ENCODE data around the gene CFB. TPM values are rescaled to one million over a fixed set of nuclear protein-coding genes. Genes with fewer than 3 reads are reported as not detected.

The CFB gene
- total RNA-seq, 1 donor from 2014 or later: not detected

DNA sequence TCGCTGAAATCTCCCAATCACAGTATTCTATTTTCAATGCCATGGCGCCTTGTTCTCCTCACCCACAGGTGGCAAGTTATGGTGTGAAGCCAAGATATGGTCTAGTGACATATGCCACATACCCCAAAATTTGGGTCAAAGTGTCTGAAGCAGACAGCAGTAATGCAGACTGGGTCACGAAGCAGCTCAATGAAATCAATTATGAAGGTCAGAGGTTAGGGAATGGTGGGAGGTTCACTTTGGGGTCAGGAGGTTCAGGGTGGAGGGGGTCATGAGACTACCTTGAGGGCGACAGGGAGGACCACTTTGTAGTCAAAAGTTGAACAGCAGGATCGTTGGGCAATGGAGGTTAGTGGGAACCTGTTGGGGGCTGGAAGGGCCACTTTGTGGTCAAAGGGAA, 2.4 kb downstream of the CFB start:
- intact Hi-C loops (cut with micrococcal nuclease): no loop called here

DNA sequence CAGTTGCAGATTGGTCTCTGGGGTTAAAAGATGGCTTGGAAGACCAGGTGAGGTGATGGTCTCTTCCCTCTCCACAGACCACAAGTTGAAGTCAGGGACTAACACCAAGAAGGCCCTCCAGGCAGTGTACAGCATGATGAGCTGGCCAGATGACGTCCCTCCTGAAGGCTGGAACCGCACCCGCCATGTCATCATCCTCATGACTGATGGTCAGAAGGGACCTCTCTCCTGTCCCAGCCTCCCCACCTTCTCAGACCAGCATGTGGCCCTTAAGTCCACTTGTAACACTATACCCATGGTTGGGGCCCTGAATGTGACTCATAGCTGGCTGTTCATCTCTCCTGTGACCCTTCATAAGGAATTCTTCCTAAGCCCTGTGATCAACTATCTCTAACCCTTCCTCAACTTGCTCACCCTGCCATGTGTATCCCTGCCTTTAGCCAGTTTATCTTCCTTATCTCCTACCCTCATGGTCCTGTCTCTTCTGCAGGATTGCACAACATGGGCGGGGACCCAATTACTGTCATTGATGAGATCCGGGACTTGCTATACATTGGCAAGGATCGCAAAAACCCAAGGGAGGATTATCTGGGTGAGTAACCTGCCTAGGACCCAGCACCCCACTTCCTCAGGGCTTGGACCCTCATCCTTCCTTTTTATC, 3.0 kb downstream of the CFB start:
- intact Hi-C loops (cut with micrococcal nuclease): no loop called here

DNA sequence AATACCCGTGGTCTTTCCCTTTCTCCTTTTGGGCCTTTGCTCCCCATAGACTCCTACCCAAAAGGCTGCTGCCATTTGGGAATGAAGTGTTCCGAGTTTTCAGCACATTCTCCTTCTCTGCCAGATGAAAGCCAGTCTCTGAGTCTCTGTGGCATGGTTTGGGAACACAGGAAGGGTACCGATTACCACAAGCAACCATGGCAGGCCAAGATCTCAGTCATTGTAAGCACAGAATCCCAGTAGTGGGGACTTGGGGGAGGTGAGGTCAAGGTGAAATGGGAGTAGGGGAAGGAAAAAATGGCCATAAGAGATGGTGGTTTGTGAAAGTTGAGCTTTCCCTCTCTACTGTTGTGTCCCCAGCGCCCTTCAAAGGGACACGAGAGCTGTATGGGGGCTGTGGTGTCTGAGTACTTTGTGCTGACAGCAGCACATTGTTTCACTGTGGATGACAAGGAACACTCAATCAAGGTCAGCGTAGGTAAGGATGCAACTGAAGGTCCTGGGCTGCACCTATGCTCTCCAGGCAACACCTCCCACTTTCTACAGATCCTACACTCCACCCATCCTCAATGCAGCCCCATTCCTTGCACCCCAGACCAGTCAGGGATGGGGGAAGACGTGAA, 4.1 kb downstream of the CFB start:
- intact Hi-C loops (cut with micrococcal nuclease): loop anchor here (10.0 kb wide), 1 partner anchor 405 kb away; the partner anchor contains the start of genes ATP6V1G2, DDX39B and NFKBIL1

DNA sequence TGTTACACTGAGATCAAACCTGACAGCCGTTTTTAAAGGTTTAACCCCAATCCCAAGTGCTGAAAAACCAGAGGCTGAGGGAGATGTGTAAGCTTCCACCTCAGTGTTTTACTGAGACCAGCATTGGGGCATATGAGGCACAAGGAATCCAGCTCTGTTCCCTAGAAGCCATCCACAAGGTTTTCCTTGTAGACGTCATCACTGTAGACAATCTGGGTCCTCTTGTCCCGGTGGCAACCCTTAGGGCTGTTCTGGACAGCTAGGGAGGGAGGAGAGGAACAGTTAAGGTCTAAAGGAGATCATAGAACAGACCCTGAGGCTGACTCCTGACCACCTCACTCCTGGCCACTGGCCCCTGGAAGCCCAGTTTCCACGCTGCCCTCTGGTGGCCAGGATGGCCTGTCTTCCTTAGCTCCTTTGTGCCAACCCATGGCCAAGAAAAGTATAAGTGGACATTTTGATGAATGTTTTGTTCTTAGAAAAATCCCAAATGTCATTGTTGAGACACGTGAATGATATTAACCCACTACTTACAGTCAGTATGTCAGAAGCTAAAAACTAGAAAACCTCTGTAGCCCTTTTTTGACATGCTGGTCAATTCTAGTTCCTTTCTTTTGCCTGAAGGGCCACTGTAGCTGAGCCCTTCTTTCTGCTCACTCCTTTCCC, 6.4 kb downstream of the CFB start:
- intact Hi-C loops (cut with micrococcal nuclease): loop anchor here (10.0 kb wide), 1 partner anchor 407 kb away; the partner anchor contains the start of genes ATP6V1G2, DDX39B and NFKBIL1

DNA sequence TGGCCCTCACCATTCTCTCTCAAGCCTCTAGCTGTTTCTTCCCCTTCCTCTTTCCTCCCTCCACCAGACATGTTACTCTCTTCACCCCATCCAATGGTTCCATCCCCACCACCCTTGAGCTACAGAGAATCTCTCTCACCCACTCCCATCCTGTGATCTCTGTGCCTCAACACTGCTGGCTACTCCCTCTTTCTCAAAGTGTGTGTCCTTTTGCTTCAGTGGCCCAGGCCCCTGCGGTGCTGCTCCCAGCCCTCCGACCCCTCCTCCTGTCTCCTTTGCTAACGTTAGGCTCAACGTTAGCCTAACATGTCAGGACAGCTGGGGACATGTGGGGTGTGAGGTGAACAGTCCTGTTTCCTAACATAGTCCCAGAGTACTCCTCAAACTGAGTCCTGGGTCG, 7.0 kb downstream of the CFB start:
- intact Hi-C loops (cut with micrococcal nuclease): loop anchor here (10.0 kb wide), 1 partner anchor 408 kb away; the partner anchor contains the start of genes ATP6V1G2, DDX39B and NFKBIL1

DNA sequence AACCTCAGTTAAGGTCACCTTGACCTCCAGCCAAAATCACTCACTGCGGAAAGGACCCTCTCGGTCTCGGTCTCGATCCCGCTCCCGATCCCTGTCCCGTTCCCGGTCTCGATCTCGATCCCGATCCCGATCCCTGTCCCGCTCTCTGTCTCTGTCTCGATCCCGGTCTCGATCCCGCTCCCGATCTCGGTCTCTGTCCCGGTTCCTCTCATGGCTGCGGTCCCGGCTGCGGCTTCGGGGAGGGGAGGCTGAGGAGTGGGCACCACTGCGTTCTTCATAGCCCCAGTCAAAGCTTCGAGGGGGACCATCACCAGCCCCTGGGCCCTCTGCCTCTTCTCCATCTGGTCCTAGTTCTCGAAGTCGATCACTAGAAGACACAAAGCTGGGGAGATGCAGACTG, 8.6 kb downstream of the CFB start:
- intact Hi-C loops (cut with micrococcal nuclease): loop anchor here (10.0 kb wide), 1 partner anchor 410 kb away; the partner anchor contains the start of genes ATP6V1G2, DDX39B and NFKBIL1

DNA sequence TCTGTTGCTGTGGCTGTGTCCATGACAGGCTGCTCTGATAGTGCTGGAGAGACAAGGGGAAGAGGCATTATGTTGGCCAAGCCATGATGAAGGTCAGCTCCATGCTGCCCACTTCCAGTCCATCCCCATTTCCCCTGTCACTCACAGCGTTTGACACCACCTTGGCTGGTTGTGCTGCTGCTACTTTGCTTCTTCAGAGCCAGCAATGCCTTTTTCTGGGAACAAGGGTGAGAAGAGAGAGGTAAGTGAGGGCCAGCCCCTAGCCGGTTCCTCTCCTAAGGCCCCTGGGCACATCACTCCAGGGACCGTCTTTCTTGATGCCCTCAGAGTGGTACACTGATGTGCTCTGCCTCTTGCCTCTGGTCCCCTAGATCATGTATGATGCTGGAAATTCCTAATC, 10.9 kb downstream of the CFB start:
- intact Hi-C loops (cut with micrococcal nuclease): loop anchor here (5.0 to 10.0 kb wide), 3 partner anchors 241 to 412 kb away; partner anchors contain the start of genes ATP6V1G2, CSNK2B, DDX39B and LY6G5B

DNA sequence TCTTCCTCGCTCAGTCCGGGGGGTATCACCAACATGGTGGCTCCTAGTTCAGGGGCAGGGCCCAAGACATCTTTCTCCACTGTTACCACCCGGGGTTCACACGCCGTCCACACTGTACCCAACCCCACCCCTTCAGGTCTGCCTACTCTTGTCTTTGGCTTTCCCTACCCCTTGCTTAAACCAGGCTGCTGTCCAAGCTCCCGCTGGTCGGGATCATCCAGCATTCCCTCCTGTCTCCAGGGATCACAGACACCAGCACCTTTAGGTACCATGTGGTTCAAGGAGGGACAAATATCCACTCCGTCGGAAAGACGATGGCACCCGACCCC, 12.5 kb downstream of the CFB start:
- intact Hi-C loops (cut with micrococcal nuclease): loop anchor here (5.0 to 10.0 kb wide), 3 partner anchors 239 to 414 kb away; partner anchors contain the start of genes ATP6V1G2, CSNK2B, DDX39B and LY6G5B

DNA sequence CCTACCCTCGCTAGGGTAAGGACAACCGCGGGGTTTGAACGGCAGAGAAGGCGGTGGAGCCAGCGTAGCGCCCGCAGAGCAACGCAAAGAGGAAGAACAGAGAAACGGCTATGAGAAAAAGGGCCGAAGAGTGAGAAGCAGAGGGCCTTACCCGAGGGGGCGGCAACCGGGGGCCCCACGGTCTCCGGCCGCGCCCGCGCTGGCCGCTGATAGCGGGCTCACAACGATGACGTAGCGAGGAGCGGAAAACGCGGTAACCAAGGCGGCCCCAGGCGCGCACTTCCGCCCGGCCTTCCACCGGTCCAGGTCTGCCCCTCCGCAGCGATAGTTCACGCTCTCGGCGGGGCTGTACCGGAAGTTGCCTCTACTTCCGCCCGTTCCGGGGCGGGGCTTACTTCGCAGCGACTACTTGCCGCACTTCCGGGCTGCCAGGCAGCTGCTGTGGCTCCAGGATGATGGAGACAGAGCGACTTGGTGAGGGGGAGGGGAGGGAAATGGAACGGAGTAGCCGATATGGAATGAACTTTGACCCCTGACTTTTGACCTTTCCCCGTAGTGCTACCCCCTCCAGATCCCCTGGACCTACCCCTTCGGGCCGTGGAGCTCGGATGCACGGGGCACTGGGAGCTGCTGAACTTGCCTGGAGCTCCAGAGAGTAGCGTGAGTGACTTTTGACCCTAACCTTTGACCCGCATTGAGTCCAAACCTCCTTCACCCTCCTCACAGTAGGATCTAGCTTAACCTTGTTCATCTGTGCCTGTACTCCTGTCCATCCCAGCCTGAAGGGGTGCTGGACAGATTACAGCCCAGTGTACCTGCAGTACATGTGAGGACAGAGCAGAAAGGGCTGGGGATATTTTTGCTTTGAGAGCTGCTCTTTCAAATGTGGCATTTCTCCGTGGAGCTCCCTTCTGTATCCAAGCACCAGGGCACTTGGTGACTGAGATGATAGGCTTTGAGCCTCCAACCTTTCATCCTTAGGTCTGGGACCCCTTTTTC, 13.1 kb downstream of the CFB start, which contains the start of the genes NELFE and SKIC2:
TSS of gene NELFE (minus strand) at position 231 of the 999 bp plus-strand sequence. CDS start 525 bp downstream, outside the sequence.
TSS of gene SKIC2 (plus strand) at position 435 of the 999 bp plus-strand sequence. CDS start at position 453, 18 bp downstream.
- intact Hi-C loops (cut with micrococcal nuclease): loop anchor here (1.0 to 10.0 kb wide), 5 partner anchors 13 to 414 kb away; partner anchors contain the start of genes ATP6V1G2, CSNK2B, DDX39B and DXO

DNA sequence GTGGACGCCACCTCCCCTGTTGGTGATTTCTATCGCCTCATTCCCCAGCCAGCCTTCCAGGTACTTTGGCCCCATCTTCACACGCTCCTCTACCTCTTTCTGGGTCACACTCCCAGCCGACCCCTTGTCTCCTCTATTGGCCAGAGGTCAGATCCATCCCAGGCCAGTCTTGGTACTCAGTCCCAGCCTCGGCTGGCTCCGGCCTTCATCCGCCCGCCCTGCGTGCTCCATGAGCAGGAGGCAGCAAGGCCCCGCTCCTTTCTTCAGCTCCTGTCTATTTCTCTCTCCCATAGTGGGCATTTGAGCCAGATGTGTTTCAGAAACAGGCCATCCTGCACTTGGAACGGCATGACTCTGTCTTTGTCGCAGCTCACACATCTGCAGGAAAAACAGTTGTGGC, 15.7 kb downstream of the CFB start:
- intact Hi-C loops (cut with micrococcal nuclease): no loop called here

DNA sequence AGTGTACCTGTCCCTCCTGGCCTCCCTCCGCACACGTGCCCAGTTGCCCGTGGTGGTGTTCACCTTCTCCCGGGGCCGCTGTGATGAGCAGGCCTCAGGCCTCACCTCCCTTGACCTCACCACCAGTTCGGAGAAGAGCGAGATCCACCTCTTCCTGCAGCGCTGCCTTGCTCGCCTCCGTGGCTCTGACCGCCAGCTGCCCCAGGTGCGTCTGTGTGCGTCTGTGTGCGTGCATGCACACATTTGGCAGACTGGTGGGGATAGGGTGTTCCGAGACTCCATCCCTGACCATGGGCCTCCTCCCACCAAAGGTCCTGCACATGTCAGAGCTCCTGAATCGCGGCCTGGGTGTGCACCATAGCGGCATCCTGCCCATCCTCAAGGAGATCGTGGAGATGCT, 18.0 kb downstream of the CFB start:
- intact Hi-C loops (cut with micrococcal nuclease): no loop called here

DNA sequence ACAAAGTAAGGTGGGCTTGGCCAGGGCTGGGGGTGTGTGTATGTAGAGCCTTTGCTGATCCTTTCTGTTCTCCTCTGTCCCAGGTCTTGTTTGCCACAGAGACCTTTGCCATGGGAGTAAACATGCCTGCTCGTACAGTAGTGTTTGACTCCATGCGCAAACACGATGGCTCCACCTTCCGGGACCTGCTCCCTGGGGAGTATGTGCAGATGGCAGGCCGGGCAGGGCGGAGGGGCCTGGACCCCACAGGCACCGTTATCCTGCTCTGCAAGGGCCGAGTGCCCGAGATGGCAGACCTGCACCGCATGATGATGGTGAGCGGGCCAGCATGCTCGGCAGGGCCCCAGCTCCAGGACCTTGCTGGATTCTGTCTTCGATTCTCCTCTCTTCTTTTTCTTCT, 19.8 kb downstream of the CFB start:
- intact Hi-C loops (cut with micrococcal nuclease): no loop called here

DNA sequence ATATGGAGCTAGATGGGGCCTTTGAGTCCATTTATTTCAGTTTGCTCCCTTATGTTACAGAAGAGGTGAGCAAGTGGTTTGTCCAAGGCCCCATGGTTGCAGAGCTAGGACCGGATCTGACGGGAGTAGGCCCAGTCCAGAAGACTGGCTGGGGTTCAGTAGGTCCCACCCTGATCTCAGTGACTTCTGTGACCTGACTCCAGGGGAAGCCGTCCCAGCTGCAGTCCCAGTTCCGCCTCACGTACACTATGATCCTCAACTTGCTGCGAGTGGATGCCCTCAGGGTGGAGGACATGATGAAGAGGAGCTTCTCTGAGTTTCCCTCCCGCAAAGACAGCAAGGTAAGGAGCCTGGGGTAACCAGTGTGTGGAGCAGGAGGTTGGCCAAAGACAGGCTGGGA, 20.6 kb downstream of the CFB start:
- intact Hi-C loops (cut with micrococcal nuclease): no loop called here

DNA sequence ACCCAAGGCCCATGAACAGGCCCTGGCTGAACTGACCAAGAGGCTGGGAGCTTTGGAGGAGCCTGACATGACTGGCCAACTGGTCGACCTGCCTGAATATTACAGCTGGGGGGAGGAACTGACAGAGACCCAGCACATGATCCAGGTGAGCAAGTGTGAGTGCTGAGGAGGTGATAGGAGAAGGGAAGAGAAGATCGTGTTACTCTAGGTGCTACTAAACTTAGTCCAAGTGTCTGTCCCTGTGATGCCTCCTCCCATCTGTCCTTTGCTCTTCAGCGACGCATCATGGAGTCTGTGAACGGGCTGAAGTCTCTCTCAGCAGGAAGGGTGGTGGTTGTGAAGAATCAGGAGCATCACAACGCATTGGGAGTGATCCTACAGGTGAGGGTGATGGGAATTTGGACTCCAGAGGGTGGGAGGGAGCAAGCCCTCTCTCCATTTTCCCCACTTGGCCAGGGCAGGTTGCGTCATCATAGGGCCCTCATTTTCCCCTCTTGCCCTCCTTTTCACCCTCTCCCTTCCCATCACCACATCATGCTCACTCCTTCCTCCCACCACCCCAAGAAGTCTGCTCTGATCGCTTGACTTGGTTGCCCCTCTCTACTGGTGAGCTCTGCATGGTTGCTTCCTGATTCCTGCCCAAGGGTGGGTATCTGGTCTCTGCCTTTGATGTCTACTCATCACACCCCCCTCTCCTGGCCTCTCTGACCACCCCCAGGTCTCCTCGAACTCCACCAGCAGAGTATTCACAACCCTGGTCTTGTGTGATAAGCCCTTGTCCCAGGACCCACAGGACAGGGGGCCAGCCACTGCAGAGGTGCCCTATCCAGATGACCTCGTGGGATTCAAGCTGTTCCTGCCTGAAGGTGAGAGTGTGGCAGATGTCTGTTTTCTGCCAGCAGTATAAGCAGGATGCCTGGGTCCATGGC, 21.4 kb downstream of the CFB start:
- intact Hi-C loops (cut with micrococcal nuclease): no loop called here

DNA sequence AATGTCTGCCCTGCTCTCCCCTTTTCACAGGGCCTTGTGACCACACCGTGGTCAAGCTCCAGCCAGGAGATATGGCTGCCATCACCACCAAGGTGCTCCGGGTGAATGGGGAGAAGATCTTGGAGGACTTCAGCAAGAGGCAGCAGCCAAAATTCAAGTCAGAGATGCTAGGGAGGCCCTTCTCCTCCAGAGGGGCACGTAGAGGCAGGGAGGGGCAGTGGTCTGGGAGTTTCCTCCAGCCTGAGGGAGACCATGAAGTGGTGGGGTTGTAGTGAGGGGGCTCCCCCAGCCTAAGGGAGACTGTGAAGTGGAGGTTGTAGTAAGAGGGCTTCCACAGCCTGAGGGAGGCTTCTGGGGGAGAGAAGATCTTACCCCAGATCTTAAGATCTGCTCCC, 22.0 kb downstream of the CFB start:
- intact Hi-C loops (cut with micrococcal nuclease): no loop called here

DNA sequence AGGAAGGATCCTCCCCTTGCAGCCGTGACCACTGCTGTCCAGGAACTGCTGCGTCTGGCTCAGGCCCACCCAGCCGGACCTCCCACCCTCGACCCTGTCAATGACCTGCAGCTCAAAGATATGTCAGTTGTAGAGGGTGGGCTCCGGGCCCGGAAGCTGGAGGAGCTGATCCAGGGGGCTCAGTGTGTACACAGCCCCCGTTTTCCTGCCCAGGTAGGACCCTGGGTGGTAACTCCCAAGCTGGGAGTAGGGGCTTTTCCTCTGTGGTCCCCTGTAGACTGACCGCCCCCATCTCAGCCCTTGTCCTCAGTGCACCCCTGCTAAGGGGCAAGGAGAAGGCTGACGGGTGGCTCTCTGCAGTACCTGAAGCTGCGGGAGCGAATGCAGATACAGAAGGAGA, 22.4 kb downstream of the CFB start:
- intact Hi-C loops (cut with micrococcal nuclease): no loop called here

DNA sequence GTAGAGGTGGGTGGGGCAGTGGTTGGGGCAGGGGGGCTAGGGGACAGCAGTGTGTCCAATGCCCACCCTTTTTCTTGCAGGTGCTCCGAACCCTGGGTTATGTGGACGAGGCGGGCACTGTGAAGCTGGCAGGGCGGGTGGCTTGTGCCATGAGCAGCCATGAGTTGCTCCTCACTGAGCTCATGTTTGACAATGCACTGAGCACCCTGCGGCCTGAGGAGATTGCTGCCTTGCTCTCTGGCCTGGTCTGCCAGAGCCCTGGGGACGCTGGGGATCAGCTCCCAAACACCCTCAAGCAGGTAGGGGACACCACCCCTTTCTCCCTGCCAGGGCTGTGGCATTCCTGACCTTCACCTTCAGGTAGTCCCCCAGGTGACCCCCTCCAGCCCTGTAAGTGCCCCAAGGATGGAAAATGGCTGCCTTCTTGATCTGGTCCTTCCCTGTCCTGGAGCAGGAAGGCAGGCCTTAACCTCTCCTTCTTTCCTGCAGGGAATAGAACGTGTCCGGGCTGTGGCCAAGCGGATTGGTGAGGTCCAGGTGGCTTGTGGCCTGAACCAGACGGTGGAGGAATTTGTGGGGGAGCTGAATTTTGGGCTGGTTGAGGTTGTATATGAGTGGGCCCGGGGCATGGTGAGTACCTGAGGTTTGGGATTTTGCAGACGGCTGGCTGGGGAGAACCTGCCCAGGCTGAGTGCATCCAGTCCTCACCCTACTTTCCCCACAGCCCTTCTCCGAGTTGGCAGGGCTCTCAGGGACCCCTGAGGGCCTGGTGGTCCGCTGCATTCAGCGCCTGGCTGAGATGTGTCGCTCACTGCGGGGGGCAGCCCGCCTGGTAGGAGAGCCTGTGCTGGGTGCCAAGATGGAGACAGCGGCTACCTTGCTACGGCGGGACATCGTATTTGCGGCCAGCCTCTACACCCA, 23.2 kb downstream of the CFB start:
- intact Hi-C loops (cut with micrococcal nuclease): no loop called here
